HG02938 (cell line): Measurements from ENCODE around the gene HSPB1.
"Not testable (repeated sequence)": the region's sequence is repeated elsewhere in the genome, so short reads cannot be mapped to it uniquely, and the experiment has no call there.

ENCODE experiments used
- ATAC-seq: cut with Tn5 transposase; IDR thresholded peaks from one replicate; pipeline ENCODE4 v1.9.1; 2021; ENCODE audit warnings: mild to moderate bottlenecking, moderate library complexity; ENCODE audit not compliant: unreplicated experiment

HSPB1 gene

GRCh38 chr7:76303202-76304147 is 1.0 kb downstream of the HSPB1 start:
- ATAC-seq = no peak

GRCh38 chr7:76304888-76305375 is 2.5 kb downstream of the HSPB1 start:
- no peak for ATAC-seq

- not testable (repeated sequence) for ATAC-seq
These were observed 6.4 kb downstream of the HSPB1 start for GRCh38 chr7:76308874-76309273.

GRCh38 chr7:76309341-76310101 is 7.0 kb downstream of the HSPB1 start:
- ATAC-seq = not testable (repeated sequence)

DNA sequence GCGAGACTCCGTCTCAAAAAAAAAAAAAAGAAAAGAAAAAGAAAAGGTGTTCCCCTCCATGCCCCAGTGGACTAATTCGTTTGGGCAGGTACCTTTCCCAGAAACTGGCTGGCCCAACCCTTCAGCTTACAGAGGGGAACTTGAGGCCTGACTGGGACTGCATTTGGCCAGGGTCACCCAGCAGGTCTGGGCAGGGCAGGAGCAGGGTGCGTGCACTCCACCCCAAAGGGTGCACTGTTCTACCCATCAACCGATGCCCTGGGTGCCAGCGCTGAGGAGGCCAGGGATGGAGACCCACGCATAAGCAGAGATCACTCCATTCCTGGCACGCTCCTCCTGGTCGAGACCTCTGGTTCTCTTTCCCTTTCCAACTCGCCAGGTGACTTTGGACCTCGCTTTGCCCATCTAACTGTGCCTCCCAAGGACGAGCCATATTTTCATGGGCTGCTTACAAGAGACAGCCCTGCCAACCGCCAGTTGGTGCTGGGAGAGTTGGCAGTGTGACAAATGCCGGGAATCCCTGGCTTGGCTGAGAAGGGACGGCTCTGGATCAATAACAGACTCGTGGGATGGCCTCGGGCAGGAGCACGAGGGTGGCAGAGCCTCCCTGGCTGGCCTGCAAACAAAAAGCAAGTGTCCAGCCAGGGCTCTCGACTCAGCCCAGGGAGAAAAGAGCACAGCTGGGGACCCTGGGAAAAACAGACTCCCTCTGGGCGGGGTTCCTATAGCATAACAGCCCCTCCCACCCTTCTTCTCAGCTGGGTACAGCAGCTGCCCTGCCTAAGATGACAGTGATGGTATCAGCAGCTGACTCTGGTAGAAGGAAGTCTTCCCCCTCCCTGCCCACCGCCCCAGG is 7.9 kb downstream of the HSPB1 start:
- ATAC-seq = no peak

- ATAC-seq = not testable (repeated sequence)
These were observed 9.4 kb downstream of the HSPB1 start for GRCh38 chr7:76311838-76312237.

DNA sequence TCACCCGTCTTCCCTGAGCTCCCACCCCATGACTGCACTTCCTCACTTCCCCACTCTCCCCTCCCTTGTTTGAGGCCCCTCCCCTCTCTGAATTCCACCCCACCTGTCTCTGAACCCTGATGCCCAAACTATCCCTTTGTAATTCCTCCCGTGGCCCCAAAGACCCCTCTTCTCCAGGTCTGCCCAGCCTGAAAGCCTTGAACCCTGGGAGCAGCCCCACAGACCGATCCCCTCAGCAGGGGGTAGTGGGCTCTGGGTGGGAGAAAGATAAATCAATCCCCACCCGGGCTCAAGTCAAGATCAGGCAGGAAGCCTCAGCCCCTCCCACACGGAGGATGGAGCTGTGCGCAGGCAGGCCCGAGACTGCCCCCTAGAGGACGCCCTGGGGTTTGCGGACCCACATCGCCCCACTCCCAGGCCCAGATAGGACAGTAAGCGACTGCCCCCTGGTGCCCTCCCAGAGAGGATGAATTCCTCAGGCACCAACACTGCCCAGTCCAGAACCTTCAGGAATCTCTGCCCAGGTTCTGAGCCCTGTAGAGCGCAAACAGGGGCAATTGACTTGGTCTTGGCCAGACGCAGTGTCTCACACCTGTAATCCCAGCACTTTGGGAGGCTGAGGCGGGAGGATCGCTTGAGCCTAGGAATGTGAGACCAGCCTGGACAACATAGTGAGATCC is 11.7 kb downstream of the HSPB1 start:
- ATAC-seq = peak; percentile 31

DNA sequence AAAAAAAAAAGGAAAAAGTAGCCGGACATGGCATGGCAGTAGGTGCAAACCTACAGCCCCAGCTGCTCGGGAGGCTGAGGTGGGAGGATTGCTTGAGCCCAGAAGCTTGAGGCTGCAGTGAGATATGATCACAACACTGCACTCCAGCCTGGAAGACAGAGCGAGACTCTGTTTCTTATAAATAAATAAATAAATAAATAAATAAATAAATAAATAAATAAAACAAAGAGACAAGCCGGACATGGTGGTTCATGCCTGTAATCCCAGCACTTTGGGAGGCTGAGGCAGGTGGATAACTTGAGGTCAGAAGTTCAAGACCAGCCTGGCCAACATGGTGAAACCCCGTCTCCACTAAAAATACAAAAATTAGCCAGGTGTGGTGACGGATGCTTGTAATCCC is 12.3 kb downstream of the HSPB1 start:
- not testable (repeated sequence) for ATAC-seq

DNA sequence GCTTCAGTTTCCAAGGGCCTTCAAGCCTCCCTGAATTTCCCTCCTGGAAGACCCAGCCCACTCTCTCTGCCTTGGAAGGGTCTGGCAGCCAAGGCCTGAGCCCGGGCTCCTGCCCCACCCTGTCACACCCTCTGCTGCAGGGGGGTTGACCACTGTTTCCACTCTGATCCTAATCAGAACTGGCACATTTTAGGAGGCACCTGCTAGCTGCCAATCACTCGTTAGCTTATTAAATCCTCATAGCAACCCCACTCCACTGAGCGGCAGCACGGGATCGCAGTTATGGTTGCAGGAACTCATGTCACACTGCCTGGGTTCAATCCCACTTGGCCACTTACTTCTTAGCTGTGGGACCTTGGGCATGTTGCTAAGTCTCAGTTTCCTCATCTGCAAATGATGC is 12.9 kb downstream of the HSPB1 start:
- no peak for ATAC-seq

DNA sequence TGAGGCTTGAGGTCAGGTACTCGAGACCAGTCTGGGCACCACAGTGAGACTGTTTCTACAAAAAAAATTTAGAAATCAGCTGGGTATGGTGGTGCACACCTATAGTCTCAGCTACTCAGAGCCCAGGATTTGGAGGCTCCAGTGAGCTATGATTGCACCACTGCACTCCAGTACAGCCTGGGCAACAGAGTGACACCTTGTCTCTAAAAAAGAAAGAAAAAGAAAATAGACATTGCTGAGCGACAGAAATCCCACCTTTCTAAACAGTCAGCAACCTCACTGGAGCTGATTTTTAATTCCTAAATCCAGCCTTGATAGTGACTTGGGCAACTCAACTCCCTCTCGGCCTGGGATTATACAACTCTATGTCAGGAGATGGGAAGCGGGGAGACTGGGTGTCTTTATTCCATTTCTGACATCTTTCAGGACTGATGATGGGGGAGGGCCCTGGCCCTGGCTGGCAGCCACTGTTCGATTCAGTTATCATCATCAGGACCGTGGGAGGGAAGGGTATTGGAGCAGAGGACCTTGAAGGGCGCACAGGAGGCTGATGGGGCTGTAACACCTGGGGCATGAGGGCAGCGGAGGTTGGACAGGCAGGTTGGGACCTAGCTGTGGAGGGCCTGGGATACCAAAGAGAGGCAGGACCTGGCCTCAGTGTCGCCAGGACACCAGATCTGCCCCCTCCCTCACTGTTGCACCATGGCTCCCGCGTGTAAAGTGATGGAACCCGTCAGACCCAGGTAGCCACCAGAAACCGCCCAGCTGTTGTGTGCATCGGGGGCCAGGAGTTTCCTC is 14.7 kb downstream of the HSPB1 start:
- ATAC-seq = no peak

- ATAC-seq = peak; percentile 78
These were observed 15.5 kb downstream of the HSPB1 start for GRCh38 chr7:76317782-76318487.

DNA sequence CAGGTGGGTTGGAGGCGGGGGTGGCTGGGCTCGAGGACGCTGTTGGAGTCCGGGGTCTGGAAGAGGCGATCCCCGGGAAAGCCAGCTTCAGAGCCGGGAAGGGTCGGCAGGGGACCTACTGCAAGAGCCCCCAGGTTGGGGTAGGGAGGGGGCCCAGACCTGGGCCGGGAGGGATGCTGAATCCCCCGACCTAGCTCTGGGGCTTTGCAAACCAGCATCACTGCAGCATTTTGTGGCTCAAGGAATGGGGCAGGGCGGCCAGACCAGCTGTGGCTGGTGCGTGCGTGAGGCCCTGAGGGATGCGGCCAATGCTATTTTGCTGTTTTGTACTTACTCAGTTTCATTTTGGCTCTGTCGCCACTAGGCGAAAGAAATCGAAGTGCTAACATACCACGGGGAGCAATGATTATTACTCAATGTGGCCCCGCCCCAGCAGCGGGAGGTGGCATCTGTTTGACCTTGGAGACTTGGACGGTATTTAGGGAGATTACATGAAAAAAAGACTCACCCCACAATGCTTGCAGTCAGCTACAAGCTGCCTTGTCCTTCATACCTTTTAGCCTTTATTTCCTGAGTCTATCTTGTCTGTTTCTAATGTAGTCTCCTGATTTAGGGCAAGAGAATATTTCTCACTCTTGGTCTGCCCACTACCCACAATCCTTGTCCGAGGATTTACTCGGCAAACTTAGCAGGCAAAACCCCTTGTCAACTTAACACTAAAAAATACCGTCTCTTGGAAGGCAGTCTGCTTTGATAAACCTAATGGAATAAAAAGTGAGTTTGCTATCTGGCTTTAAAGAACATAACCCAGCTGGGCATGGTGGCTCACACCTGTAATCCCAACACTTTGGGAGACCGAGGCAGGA is 16.2 kb downstream of the HSPB1 start:
- ATAC-seq = peak; percentile 49

DNA sequence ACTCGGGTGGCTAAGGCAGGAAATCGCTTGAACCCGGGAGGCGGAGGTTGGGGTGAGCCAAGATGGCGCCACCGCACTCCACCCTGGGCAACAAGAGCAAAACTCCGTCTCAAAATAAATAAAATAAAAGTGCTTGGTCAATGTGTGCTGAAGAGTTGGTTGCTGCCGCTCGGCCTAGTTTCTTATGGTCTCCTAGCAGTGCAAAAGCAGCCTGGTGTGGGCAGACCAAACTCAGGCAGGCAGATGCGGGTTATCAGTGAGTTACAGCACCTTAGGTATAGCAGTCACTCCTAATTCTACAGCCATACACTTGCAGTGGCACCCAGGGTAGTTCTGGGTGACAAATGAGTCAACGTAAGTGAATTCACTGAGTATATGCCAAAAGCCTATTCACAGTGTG is 22.6 kb downstream of the HSPB1 start:
- no peak for ATAC-seq

- no peak for ATAC-seq
These were observed 23.3 kb downstream of the HSPB1 start for GRCh38 chr7:76325811-76326210.

DNA sequence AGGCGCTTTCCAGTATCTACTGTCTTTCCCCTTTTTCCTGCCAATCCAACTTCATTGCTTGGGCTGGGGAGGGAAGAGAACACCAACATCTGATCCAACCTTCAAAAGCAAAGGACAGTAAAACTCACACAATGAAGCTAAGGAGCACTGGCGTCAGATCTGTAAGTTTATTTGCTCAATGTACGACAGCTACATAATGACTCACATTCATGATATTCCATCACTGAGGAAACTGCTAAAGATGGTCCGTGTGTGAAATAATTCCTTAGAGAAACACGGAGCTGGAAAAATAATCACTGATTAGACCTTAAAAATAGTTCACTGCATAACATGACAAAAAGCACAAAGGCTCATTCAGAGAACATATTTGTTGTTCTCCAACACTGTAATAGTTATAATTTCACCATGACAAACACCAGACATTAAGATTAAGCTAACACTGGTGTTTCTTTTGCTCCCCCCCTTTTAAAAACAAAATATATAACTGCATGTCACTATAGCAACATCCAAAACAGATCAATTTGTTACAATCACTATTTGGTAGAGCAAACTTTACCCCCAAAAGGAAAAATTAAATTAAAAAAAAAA is 24.3 kb downstream of the HSPB1 start:
- ATAC-seq = no peak

GRCh38 chr7:76327610-76328009 is 25.1 kb downstream of the HSPB1 start:
- no peak for ATAC-seq

DNA sequence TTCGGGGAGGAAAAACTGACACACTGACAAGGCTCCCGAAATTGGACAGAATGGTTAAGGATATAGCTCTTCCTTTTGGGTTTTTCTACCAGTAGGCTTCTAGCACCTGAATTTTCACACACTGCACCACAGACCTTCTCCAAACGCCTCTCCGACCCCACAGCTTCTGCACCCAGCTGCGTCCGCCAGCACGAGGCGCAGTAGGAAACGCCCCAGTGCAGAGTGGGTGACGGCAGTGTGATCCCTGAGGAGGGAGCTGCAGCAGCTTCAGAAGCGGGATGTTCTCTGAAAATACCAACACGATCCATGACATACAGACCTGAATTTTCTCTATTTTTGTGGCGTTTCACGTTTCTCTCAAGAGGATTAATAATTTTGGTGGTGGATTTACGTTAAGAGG is 25.9 kb downstream of the HSPB1 start:
- no peak for ATAC-seq

DNA sequence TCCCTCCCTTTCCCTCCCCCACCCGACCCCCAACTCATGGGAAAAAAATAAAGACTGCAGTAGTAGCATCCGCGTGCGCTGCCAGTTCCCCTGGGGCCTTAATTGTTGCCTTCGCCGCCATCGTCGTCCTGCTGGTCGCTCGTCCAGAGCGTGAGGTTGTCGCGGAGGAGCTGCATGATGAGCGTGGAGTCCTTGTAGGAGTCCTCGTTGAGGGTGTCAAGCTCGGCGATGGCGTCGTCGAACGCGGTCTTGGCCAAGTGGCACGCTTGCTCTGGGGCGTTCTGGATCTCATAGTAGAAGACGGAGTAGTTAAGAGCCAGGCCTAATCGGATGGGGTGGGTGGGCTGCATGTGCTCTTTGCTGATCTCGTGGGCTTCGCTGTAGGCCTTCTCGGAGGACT is 27.0 kb downstream of the HSPB1 start:
- ATAC-seq = no peak
